CD4-positive, alpha-beta T cell (primary cell): ENCODE results near the gene DEDD2. TPM values are rescaled to one million over a fixed set of nuclear protein-coding genes. Genes with fewer than 3 reads are reported as not detected.
A peak's percentile ranks its signal among the peaks of the same experiment; 100 is the strongest.
"Not testable (repeated sequence)": the region's sequence is repeated elsewhere in the genome, so short reads cannot be mapped to it uniquely, and the experiment has no call there.

Experiments used
- ATAC-seq: fragments of 200-7000 bp; cut with Tn5 transposase; one replicate; pipeline ENCODE4 v1.10.0; 2022; ENCODE audit warnings: mild to moderate bottlenecking; ENCODE audit not compliant: poor library complexity
- CTCF ChIA-PET: fragments of 350-600 bp; sonication (Branson Sonifier 250); formaldehyde crosslinking; loops from one replicate; lab custom pipeline; 2021; ENCODE audit warnings: antibody characterized with exemption, inconsistent platforms; lab: Charles Lee
- POLR2A ChIA-PET: fragments of 350-600 bp; sonication (Branson Sonifier 250); formaldehyde crosslinking; loops from one replicate; lab custom pipeline; 2021; ENCODE audit warnings: antibody characterized with exemption, inconsistent platforms; lab: Charles Lee
- DNase-seq, 14 experiments: peaks; one replicate each; pipeline ENCODE4 v3.0.0-alpha.2; 2013 to 2020; ENCODE audit warnings: mixed read lengths in 2 of 14
- H3K27ac ChIP-seq, 2 donors: one replicate each; pipeline versions ENCODE4 v1.5.1 to v1.7.0; 2013; ENCODE audit warnings: low read length in 2 of 2, low read depth in 1 of 2, mild to moderate bottlenecking in 1 of 2
- H3K27me3 ChIP-seq, 2 experiments: 1 replicate in 1 of 2; 2 replicates in 1 of 2; pipeline versions ENCODE4 v1.6.1 to v1.7.0; 2013; ENCODE audit warnings: low read length in 2 of 2, control low read depth in 1 of 2, mild to moderate bottlenecking in 1 of 2, moderate library complexity in 1 of 2; ENCODE audit not compliant: insufficient read depth in 2 of 2, control insufficient read depth in 1 of 2
- H3K36me3 ChIP-seq: one replicate; pipeline ENCODE4 v1.6.1; 2013; ENCODE audit warnings: low read length, control low read depth; ENCODE audit not compliant: insufficient read depth
- H3K4me1 ChIP-seq: one replicate; pipeline ENCODE4 v1.6.1; 2013; ENCODE audit warnings: low read length, control low read depth; ENCODE audit not compliant: insufficient read depth
- H3K4me3 ChIP-seq: one replicate; pipeline ENCODE4 v1.5.1; 2013; ENCODE audit warnings: mild to moderate bottlenecking, low read length, moderate library complexity
- H3K9me3 ChIP-seq, 2 experiments: 1 replicate in 1 of 2; 2 replicates in 1 of 2; pipeline versions ENCODE4 v1.6.1 to v1.7.0; 2013; ENCODE audit warnings: low read length in 2 of 2, mild to moderate bottlenecking in 2 of 2, control low read depth in 1 of 2, moderate library complexity in 1 of 2; ENCODE audit not compliant: control insufficient read depth in 1 of 2, insufficient read depth in 1 of 2
- H3K27ac Mint-ChIP-seq: one replicate; pipeline ENCODE4 v1.8.0; 2020; ENCODE audit warnings: mixed read lengths
- H3K27me3 Mint-ChIP-seq: one replicate; pipeline ENCODE4 v1.8.0; 2021; ENCODE audit warnings: mixed read lengths
- H3K36me3 Mint-ChIP-seq: one replicate; pipeline ENCODE4 v1.8.0; 2021; ENCODE audit warnings: low read depth, mixed read lengths
- H3K4me1 Mint-ChIP-seq: one replicate; pipeline ENCODE4 v1.8.0; 2021; ENCODE audit warnings: low read depth, mixed read lengths
- H3K4me3 Mint-ChIP-seq: one replicate; pipeline ENCODE4 v1.8.0; 2020; ENCODE audit warnings: mild to moderate bottlenecking, mixed read lengths
- H3K9me3 Mint-ChIP-seq: one replicate; pipeline ENCODE4 v1.8.0; 2020; ENCODE audit warnings: mixed read lengths
- intact Hi-C, 2 experiments: fragments of 100-400 bp; cut with DNase I in 1 of 2; cut with micrococcal nuclease in 1 of 2; formaldehyde crosslinking; loops; one replicate each; pipeline versions ENCODE4 v1.15.1 to v1.9.0; 2023 to 2025; cut with DNase I, micrococcal nuclease
- polyA plus RNA-seq, 2 donors: library from polyadenylated mRNA; unstranded; fragments of 120-200 nt; gene quantifications; one replicate each; pipeline ENCODE4 v1.2.1, GENCODE V29; 2013
- total RNA-seq, 174 experiments: library from RNA in 2 of 174; stranded (reverse) in 2 of 174; gene quantifications; one replicate each; pipeline ENCODE4 v1.2.3 and lab custom pipeline; 2021 to 2026
- TF ChIP-seq, protein P1 (sequence below): fragments of 200-600 bp; IDR thresholded peaks from one replicate; pipeline ENCODE4 v1.8.0; 2022; ENCODE audit warnings: antibody characterized with exemption, mild to moderate bottlenecking

DEDD2 gene, protein sequence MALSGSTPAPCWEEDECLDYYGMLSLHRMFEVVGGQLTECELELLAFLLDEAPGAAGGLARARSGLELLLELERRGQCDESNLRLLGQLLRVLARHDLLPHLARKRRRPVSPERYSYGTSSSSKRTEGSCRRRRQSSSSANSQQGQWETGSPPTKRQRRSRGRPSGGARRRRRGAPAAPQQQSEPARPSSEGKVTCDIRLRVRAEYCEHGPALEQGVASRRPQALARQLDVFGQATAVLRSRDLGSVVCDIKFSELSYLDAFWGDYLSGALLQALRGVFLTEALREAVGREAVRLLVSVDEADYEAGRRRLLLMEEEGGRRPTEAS
- 100 to 1,000 TPM in 1 of 2 experiments, 10 to 100 TPM in 1; 96.5 to 103 TPM for total RNA-seq
- polyA plus RNA-seq (2013, experiment 1 of 2): 82.2 TPM
- 76.3 TPM for polyA plus RNA-seq (2013, experiment 2 of 2)
- total RNA-seq (lab: John Stamatoyannopoulos, UW): 5.4 to 151 (median 41.6) reads per million in 172 experiments

DNA sequence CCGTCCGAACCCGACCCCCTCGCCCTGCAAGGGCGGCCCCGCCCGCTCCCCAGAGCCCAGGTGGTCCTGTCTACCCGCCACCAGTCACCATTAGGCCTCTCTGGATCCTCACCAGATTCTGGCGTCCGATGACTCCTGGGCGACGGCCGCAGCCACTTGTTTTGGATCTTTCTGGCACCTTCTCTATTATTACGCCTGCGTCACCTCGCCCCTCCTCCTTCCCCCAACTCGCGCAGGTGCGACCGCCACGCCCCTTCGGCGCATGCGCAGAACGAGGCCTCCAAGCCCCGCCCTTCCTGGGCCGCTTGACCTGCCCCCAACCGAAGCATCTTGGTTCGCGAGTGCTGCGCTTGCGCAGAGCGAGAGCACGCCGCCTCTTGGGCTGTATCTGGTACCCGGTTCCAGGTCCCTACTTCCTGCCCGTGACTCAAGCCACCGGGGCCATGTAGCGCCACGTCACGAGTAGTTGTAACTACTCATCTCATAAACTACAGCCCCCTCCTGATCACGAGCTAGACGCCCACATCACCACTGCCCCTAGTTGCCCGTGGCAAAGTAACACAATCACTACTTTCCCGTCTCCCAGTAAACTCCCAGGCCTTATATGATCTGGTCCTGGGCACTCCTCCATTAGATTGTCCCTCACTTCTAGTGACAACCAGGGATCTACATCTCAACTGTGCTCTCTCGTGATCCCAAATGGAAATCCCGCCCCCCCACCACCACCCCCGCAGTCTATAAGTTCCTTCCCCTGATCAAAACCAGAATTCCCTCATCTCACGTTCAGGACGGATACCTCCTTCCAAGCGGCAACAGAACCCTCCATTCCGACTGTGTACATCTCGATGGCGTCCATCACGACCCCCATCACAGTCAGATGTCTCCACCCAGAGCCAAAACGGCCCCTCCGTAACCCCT, at the start of gene DEDD2:
Gene DEDD2, minus strand, starts transcription at position 158 of the 918 bp plus-strand sequence. CDS start 670 bp downstream, outside the sequence.
- POLR2A ChIA-PET: interaction anchor here (0.9 to 6.5 kb wide), 7 partner anchors 10 to 98 kb away, joined by 3 to 70 read pairs (median 8); partner anchors contain the start of genes GSK3A and PRR19
- Mint-ChIP-seq H3K36me3 (peaks cover 55% of the 10 kb centered on the region), H3K4me3 (peak within 1 kb of the TSS; percentile 99), H3K27me3 (no peaks in the 10 kb centered on the region), H3K9me3 (no peaks in the 10 kb centered on the region), H3K27ac (peak within 1 kb of the TSS; percentile 93), H3K4me1 (peaks cover 78% of the 10 kb centered on the region)
- intact Hi-C loops: loop anchor here (1.0 to 5.0 kb wide), 4 partner anchors 18 to 65 kb away; no protein-coding TSS in a partner anchor
- H3K36me3 ChIP-seq: peaks cover 30% of the 10 kb centered on the region
- TF ChIP-seq, protein P1, sequence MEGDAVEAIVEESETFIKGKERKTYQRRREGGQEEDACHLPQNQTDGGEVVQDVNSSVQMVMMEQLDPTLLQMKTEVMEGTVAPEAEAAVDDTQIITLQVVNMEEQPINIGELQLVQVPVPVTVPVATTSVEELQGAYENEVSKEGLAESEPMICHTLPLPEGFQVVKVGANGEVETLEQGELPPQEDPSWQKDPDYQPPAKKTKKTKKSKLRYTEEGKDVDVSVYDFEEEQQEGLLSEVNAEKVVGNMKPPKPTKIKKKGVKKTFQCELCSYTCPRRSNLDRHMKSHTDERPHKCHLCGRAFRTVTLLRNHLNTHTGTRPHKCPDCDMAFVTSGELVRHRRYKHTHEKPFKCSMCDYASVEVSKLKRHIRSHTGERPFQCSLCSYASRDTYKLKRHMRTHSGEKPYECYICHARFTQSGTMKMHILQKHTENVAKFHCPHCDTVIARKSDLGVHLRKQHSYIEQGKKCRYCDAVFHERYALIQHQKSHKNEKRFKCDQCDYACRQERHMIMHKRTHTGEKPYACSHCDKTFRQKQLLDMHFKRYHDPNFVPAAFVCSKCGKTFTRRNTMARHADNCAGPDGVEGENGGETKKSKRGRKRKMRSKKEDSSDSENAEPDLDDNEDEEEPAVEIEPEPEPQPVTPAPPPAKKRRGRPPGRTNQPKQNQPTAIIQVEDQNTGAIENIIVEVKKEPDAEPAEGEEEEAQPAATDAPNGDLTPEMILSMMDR: no peak
- peak within 1 kb of the TSS; percentile 67 for H3K4me3 ChIP-seq
- H3K27ac ChIP-seq: peak within 1 kb of the TSS; percentile 89 to 97
- H3K4me1 ChIP-seq: peaks cover 80% of the 10 kb centered on the region
- no peaks in the 10 kb centered on the region for H3K27me3 ChIP-seq
- H3K9me3 ChIP-seq: peaks cover 0 to 4% of the 10 kb centered on the region in 2 experiments
- DNase-seq (peak; percentile 99 to 100 (median 100)), ATAC-seq (peak; percentile 74)
- CTCF ChIA-PET: interaction anchor here (1.0 to 1.5 kb wide), 2 partner anchors 25 to 27 kb away, joined by 3 read pairs; partner anchors contain the start of gene GSK3A

DNA sequence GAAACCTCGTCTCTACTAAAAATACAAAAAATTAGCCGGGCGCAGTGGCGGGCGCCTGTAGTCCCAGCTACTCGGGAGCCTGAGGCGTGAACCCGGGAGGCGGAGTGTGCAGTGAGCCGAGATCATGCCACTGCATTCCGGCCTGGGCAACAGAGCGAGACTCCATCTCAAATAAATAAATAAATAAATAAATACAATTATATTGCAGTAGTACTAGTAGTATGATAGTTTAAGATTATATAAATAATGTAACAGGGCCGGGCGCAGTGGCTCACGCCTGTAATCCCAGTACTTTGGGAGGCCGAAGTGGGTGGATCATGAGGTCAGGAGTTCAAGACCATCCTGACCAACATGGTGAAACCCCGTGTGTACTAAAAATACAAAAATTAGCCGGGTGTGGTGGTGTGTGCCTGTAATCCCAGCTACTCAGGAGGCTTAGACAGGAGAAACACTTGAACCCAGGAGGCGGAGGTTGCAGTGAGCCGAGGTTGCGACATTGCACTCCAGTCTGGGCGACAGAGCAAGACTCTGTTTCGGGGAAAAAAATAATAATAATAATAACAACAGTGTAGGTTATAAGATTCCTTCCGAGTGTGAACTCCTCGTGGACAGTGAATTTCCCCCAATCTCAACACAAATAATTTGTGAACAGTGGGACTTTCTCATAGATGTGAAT, 49.6 kb upstream of the DEDD2 start:
- H3K9me3 Mint-ChIP-seq, H3K36me3 ChIP-seq, H3K27me3 Mint-ChIP-seq, ATAC-seq, intact Hi-C loops, H3K9me3 ChIP-seq, H3K4me3 Mint-ChIP-seq, H3K27ac Mint-ChIP-seq, H3K27me3 ChIP-seq, H3K4me3 ChIP-seq, H3K27ac ChIP-seq: not testable (repeated sequence)
- POLR2A ChIA-PET: interaction anchor here (0.6 to 4.4 kb wide), 6 partner anchors 11 to 1261 kb away, joined by 3 to 59 read pairs (median 6); partner anchors contain the start of genes ERF and GSK3A
- Mint-ChIP-seq H3K4me1 (peaks cover 22% of the 10 kb centered on the region), H3K36me3 (peaks cover 15% of the 10 kb centered on the region)
- peak in 2 of 14 experiments; percentile 2 to 24 for DNase-seq
- peaks cover 33% of the 10 kb centered on the region for H3K4me1 ChIP-seq
- CTCF ChIA-PET: interaction anchor here (1.8 kb wide), 1 partner anchor 13 kb away, joined by 5 read pairs; no protein-coding TSS in a partner anchor

DNA sequence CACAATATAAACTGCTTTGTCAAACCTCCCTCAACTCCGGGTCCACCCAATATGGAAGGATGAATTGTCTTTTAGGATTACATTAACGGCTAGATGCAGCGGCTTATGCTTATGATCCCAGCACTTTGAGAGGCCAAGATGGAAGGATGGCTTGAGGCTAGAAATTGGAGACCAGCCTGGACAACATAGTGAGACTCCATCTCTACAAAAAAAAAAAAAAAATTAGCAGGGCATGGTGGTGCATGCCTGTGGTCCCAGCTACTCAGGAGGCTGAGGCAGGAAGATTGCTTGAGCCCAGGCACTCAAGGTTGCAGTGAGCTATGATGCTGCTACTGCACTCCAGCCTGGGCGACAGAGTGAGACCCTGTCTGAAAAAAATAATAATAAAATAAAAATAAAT, 48.6 kb upstream of the DEDD2 start:
- H3K27ac Mint-ChIP-seq, H3K27me3 Mint-ChIP-seq, H3K9me3 ChIP-seq, DNase-seq, H3K27me3 ChIP-seq, ATAC-seq, H3K36me3 ChIP-seq, H3K4me3 ChIP-seq, H3K36me3 Mint-ChIP-seq, H3K27ac ChIP-seq, H3K9me3 Mint-ChIP-seq, intact Hi-C loops, POLR2A ChIA-PET: not testable (repeated sequence)
- peak overlapping the region; percentile 21 for H3K4me3 Mint-ChIP-seq
- H3K4me1 Mint-ChIP-seq: peaks cover 17% of the 10 kb centered on the region
- peaks cover 24% of the 10 kb centered on the region for H3K4me1 ChIP-seq
- CTCF ChIA-PET: interaction anchor here (1.8 kb wide), 1 partner anchor 14 kb away, joined by 5 read pairs; no protein-coding TSS in a partner anchor
